Smooth muscle cell (in vitro differentiated cells): ENCODE data around the gene GSTM3. TPM values are rescaled to one million over a fixed set of nuclear protein-coding genes. Genes with fewer than 3 reads are reported as not detected.

Source experiments
- DNase-seq: peaks from one replicate; lab custom pipeline; 2025; ENCODE audit not compliant: unreplicated experiment; lab: John Stamatoyannopoulos, UW
- H2AFZ ChIP-seq: fragments of 200-600 bp; sonication (generic); 2 replicates; pipeline ENCODE4 v1.6.0; 2016; ENCODE audit warnings: antibody characterized with exemption, low read depth, mild to moderate bottlenecking
- H3F3A ChIP-seq: fragments of 200-600 bp; sonication (generic); 2 replicates; pipeline ENCODE4 v1.6.0; 2017; ENCODE audit warnings: antibody characterized with exemption, low read depth
- H3K27ac ChIP-seq: fragments of 200-600 bp; sonication (generic); 2 replicates; pipeline ENCODE4 v1.5.1; 2016; ENCODE audit warnings: low read depth, mild to moderate bottlenecking
- H3K27me3 ChIP-seq: fragments of 200-600 bp; sonication (generic); 2 replicates; pipeline ENCODE4 v1.6.1; 2016; ENCODE audit warnings: low read depth, mild to moderate bottlenecking
- H3K36me3 ChIP-seq: fragments of 200-600 bp; sonication (generic); 2 replicates; pipeline ENCODE4 v1.5.1; 2016; ENCODE audit warnings: low read depth
- H3K4me1 ChIP-seq: fragments of 200-600 bp; sonication (generic); 2 replicates; pipeline ENCODE4 v1.5.1; 2016; ENCODE audit warnings: low read depth
- H3K4me2 ChIP-seq: fragments of 200-600 bp; sonication (generic); 2 replicates; pipeline ENCODE4 v1.6.0; 2016; ENCODE audit warnings: mild to moderate bottlenecking
- H3K4me3 ChIP-seq: fragments of 200-600 bp; sonication (generic); 2 replicates; pipeline ENCODE4 v1.5.1; 2016; ENCODE audit warnings: mild to moderate bottlenecking
- H3K79me2 ChIP-seq: fragments of 200-600 bp; sonication (generic); 2 replicates; pipeline ENCODE4 v1.6.0; 2016; ENCODE audit warnings: low read depth, mild to moderate bottlenecking
- H3K9ac ChIP-seq: fragments of 200-600 bp; sonication (generic); 2 replicates; pipeline ENCODE4 v1.6.0; 2016; ENCODE audit warnings: low read depth
- H3K9me3 ChIP-seq: fragments of 200-600 bp; sonication (generic); replicated peaks from 2 replicates; pipeline ENCODE4 v1.5.1; 2016; ENCODE audit warnings: low read depth
- H4K20me1 ChIP-seq: fragments of 200-600 bp; sonication (generic); 2 replicates; pipeline ENCODE4 v1.6.0; 2016; ENCODE audit warnings: low read depth
- CTCF ChIP-seq: fragments of 200-600 bp; sonication (generic); IDR thresholded peaks from 2 replicates; pipeline ENCODE4 v1.5.1; 2017; ENCODE audit warnings: borderline replicate concordance, mild to moderate bottlenecking, antibody characterized with exemption; ENCODE audit not compliant: insufficient read depth, poor library complexity, severe bottlenecking
- WGBS: methylation state at CpG from one replicate; pipeline ENCODE4 v1.1.7; 2016; ENCODE audit warnings: low lambda C conversion rate; 5-methylcytosine and 5-hydroxymethylcytosine counted together
- polyA plus RNA-seq: library from polyadenylated mRNA; unstranded; fragments of >200 nt; fragmentation: Nextera tagmentation; extraction: Ambion mirVana; gene quantifications from 2 replicates; pipeline ENCODE4 v1.2.1, GENCODE V29; 2016
- total RNA-seq: library from RNA; depleted of rRNA; stranded (reverse); fragments of >200 nt; gene quantifications from 2 replicates; pipeline ENCODE4 v1.2.3, GENCODE V29; 2014

The GSTM3 gene
- total and polyA plus RNA-seq, 2 experiments from 2014 or later: 153 to 218 TPM

- no peak for DNase-seq
- Histone ChIP-seq H3K4me2 (no peak overlapping the region), H3K27ac (no peak overlapping the region), H3K4me1 (peaks cover 3% of the 10 kb centered on the region), H3K4me3 (no peak overlapping the region), H3F3A (no peaks in the 10 kb centered on the region), H3K9ac (no peak overlapping the region), H3K9me3 (no peaks in the 10 kb centered on the region), H2AFZ (peak overlapping the region; percentile 6), H4K20me1 (no peaks in the 10 kb centered on the region), H3K27me3 (no peaks in the 10 kb centered on the region), H3K36me3 (no peaks in the 10 kb centered on the region), H3K79me2 (no peaks in the 10 kb centered on the region)
- TF ChIP-seq CTCF: peak; percentile 83
- 47% methylated on average over 17 of the region's 17 CpGs for WGBS
Measured at GRCh38 chr1:109773203-109773899, 32.5 kb upstream of the GSTM3 start.

- Histone ChIP-seq H3K27ac (no peak overlapping the region), H2AFZ (no peak overlapping the region), H3K4me1 (peaks cover 3% of the 10 kb centered on the region), H3K9me3 (no peaks in the 10 kb centered on the region), H3K36me3 (no peaks in the 10 kb centered on the region), H3K4me2 (no peak overlapping the region), H3K27me3 (no peaks in the 10 kb centered on the region), H3K4me3 (no peak overlapping the region), H3K79me2 (no peaks in the 10 kb centered on the region), H3K9ac (no peak overlapping the region), H3F3A (no peaks in the 10 kb centered on the region), H4K20me1 (no peaks in the 10 kb centered on the region)
- TF ChIP-seq CTCF: no peak
- WGBS: 91% methylated on average over 6 of the region's 6 CpGs
- no peak for DNase-seq
Measured at GRCh38 chr1:109772658-109773202, 31.9 kb upstream of the GSTM3 start.

- Histone ChIP-seq H3K27ac (no peak overlapping the region), H3K27me3 (no peaks in the 10 kb centered on the region), H3K4me2 (no peak overlapping the region), H2AFZ (no peak overlapping the region), H3K4me3 (no peak overlapping the region), H4K20me1 (no peaks in the 10 kb centered on the region), H3K36me3 (no peaks in the 10 kb centered on the region), H3K9ac (no peak overlapping the region), H3K79me2 (no peaks in the 10 kb centered on the region), H3F3A (no peaks in the 10 kb centered on the region), H3K9me3 (no peaks in the 10 kb centered on the region), H3K4me1 (peaks cover under 1% of the 10 kb centered on the region)
- TF ChIP-seq CTCF: no peak
- DNase-seq: no peak
- 90% methylated on average over 10 of the region's 10 CpGs for WGBS
Measured at GRCh38 chr1:109771712-109772657, 31.1 kb upstream of the GSTM3 start.
